HEK293 (cell line): ENCODE results near the gene KCND2.

Experiments used
- CTCF ChIA-PET: fragments of 350-600 bp; formaldehyde crosslinking; extraction: SDS; loops from one replicate; lab custom pipeline; 2021; ENCODE audit warnings: antibody characterized with exemption; lab: Yijun Ruan, JAX
- POLR2A ChIA-PET: fragments of 300-600 bp; formaldehyde crosslinking; extraction: SDS; loops from one replicate; lab custom pipeline; 2020; ENCODE audit warnings: antibody characterized with exemption, inconsistent platforms; lab: Yijun Ruan, JAX
- H3K27ac ChIP-seq: fragments of 200-500 bp; sonication (Bioruptor generic); 2 replicates; pipeline ENCODE4 v1.5.1; 2014; ENCODE audit warnings: low read depth, low read length, control low read depth, inconsistent platforms; ENCODE audit errors: extremely low read depth
- H3K36me3 ChIP-seq, 2 experiments: fragments of 200-500 bp in 1 of 2; sonication (Bioruptor generic) in 1 of 2; 1 replicate in 1 of 2; 2 replicates in 1 of 2; pipeline ENCODE4 v1.5.1; 2014 to 2017; ENCODE audit warnings: inconsistent platforms in 2 of 2, low read length in 2 of 2; ENCODE audit not compliant: control insufficient read depth in 2 of 2, insufficient read depth in 1 of 2
- H3K4me1 ChIP-seq: fragments of 200-500 bp; sonication (Bioruptor generic); 2 replicates; pipeline ENCODE4 v1.5.1; 2014; ENCODE audit warnings: mild to moderate bottlenecking, low read length, inconsistent platforms; ENCODE audit not compliant: control insufficient read depth, insufficient read depth
- H3K4me3 ChIP-seq: 2 replicates; pipeline ENCODE4 v1.5.1; 2011; ENCODE audit warnings: low read depth, mild to moderate bottlenecking, control low read depth, low read length, moderate library complexity
- H3K9me3 ChIP-seq: fragments of 200-500 bp; sonication (Bioruptor generic); 2 replicates; pipeline ENCODE4 v1.5.1; 2014; ENCODE audit warnings: low read depth, low read length, inconsistent platforms; ENCODE audit not compliant: control insufficient read depth, insufficient read depth
- EGR2 ChIP-seq: fragments of 450-650 bp; formaldehyde crosslinking; IDR thresholded peaks from 2 replicates; pipeline ENCODE4 v1.5.1; 2016; ENCODE audit warnings: low read depth, missing biosample characterization, missing genetic modification characterization
- GLI2 ChIP-seq: fragments of 450-650 bp; formaldehyde crosslinking; IDR thresholded peaks from 2 replicates; pipeline ENCODE4; 2017; ENCODE audit warnings: missing biosample characterization, missing genetic modification characterization, low read depth, borderline replicate concordance
- GLIS2 ChIP-seq: fragments of 450-650 bp; formaldehyde crosslinking; IDR thresholded peaks from 2 replicates; pipeline ENCODE4 v1.5.1; 2016; ENCODE audit warnings: missing biosample characterization, missing genetic modification characterization
- MZF1 ChIP-seq: fragments of 450-650 bp; formaldehyde crosslinking; IDR thresholded peaks from 2 replicates; pipeline ENCODE4 v1.5.1; 2017; ENCODE audit warnings: missing biosample characterization, missing genetic modification characterization, borderline replicate concordance
- PRDM4 ChIP-seq: fragments of 450-650 bp; formaldehyde crosslinking; IDR thresholded peaks from 2 replicates; pipeline ENCODE4 v1.5.1; 2017; ENCODE audit warnings: missing biosample characterization, missing genetic modification characterization
- TRIM28 ChIP-seq: IDR thresholded peaks from 2 replicates; pipeline ENCODE4 v1.6.1; 2011; ENCODE audit warnings: low read length, control low read depth, borderline replicate concordance
- YY1 ChIP-seq: fragments of 450-650 bp; formaldehyde crosslinking; IDR thresholded peaks from 2 replicates; pipeline ENCODE4 v1.5.1; 2018; ENCODE audit warnings: missing biosample characterization, missing genetic modification characterization
- ZBTB6 ChIP-seq: fragments of 450-650 bp; formaldehyde crosslinking; IDR thresholded peaks from 2 replicates; pipeline ENCODE4 v1.5.1; 2017; ENCODE audit warnings: missing biosample characterization, missing genetic modification characterization
- ZFP69B ChIP-seq: fragments of 450-650 bp; formaldehyde crosslinking; IDR thresholded peaks from 2 replicates; pipeline ENCODE4 v1.5.1; 2016; ENCODE audit warnings: missing biosample characterization, missing genetic modification characterization
- ZNF157 ChIP-seq: fragments of 450-650 bp; formaldehyde crosslinking; IDR thresholded peaks from 2 replicates; pipeline ENCODE4 v1.5.1; 2016; ENCODE audit warnings: missing biosample characterization, missing genetic modification characterization
- ZNF202 ChIP-seq: fragments of 450-650 bp; formaldehyde crosslinking; IDR thresholded peaks from 2 replicates; pipeline ENCODE4 v1.5.1; 2016; ENCODE audit warnings: missing biosample characterization, missing genetic modification characterization, borderline replicate concordance
- ZNF362 ChIP-seq: fragments of 450-650 bp; formaldehyde crosslinking; IDR thresholded peaks from 2 replicates; pipeline ENCODE4 v1.5.1; 2016; ENCODE audit warnings: missing biosample characterization, missing genetic modification characterization
- ZNF473 ChIP-seq: fragments of 450-650 bp; formaldehyde crosslinking; IDR thresholded peaks from 2 replicates; pipeline ENCODE4 v1.5.1; 2017; ENCODE audit warnings: missing biosample characterization, missing genetic modification characterization
- ZNF510 ChIP-seq: fragments of 450-650 bp; formaldehyde crosslinking; IDR thresholded peaks from 2 replicates; pipeline ENCODE4 v1.5.1; 2018; ENCODE audit warnings: mild to moderate bottlenecking, missing genetic modification characterization, missing biosample characterization; ENCODE audit not compliant: insufficient replicate concordance
- ZNF518A ChIP-seq: fragments of 450-650 bp; formaldehyde crosslinking; conservative IDR thresholded peaks from 2 replicates; pipeline ENCODE4 v1.5.1; 2016; ENCODE audit warnings: low read depth, missing biosample characterization, missing genetic modification characterization
- ZNF610 ChIP-seq: fragments of 450-650 bp; formaldehyde crosslinking; IDR thresholded peaks from 2 replicates; pipeline ENCODE4 v1.5.1; 2016; ENCODE audit warnings: missing biosample characterization, missing genetic modification characterization, borderline replicate concordance
- ZXDB ChIP-seq: fragments of 450-650 bp; formaldehyde crosslinking; IDR thresholded peaks from 2 replicates; pipeline ENCODE4 v1.5.1; 2016; ENCODE audit warnings: missing biosample characterization, missing genetic modification characterization
- TF ChIP-seq, protein P1 (sequence below): fragments of 450-650 bp; formaldehyde crosslinking; IDR thresholded peaks from 2 replicates; pipeline ENCODE4 v1.5.1; 2017; ENCODE audit warnings: missing biosample characterization, mild to moderate bottlenecking, missing genetic modification characterization, moderate library complexity

Gene KCND2

DNA sequence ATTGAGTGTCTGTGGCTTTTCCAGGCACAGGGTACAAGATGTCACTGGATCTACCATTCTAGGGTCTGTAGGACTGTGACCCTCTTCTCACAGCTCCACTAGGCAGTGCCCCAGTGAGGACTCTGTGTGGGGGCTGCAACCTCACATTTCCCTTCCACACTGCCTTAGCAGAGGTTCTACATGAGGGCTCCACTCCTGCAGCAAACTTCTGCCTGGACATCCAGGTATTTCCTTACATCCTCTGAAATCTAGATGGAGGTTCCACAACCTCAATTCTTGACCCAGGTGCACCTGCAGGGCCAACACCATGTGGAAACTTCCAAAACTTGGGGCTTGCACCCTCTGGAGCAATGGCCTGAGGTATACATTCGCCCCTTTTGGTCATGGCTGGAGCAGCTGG, 183.7 kb downstream of the KCND2 start:
- Histone ChIP-seq H3K4me1 (no peaks in the 10 kb centered on the region), H3K36me3 (no peaks in the 10 kb centered on the region), H3K4me3 (no peak overlapping the region), H3K9me3 (no peaks in the 10 kb centered on the region), H3K27ac (no peak overlapping the region)
- ChIA-PET POLR2A (no interaction called here), CTCF (no interaction called here)
- TF ChIP-seq ZNF473 (tag by site-specific recombination), result no peak
- no peak for TF ChIP-seq ZXDB
- no peak for TF ChIP-seq GLIS2 (tag by site-specific recombination)
- no peak for TF ChIP-seq MZF1 (tag by site-specific recombination)
- no peak for TF ChIP-seq YY1 (tag by site-specific recombination)
- no peak for TF ChIP-seq GLI2 (tag by site-specific recombination)
- no peak for TF ChIP-seq ZNF510
- TF ChIP-seq, protein P1, sequence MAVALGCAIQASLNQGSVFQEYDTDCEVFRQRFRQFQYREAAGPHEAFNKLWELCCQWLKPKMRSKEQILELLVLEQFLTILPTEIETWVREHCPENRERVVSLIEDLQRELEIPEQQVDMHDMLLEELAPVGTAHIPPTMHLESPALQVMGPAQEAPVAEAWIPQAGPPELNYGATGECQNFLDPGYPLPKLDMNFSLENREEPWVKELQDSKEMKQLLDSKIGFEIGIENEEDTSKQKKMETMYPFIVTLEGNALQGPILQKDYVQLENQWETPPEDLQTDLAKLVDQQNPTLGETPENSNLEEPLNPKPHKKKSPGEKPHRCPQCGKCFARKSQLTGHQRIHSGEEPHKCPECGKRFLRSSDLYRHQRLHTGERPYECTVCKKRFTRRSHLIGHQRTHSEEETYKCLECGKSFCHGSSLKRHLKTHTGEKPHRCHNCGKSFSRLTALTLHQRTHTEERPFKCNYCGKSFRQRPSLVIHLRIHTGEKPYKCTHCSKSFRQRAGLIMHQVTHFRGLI, result no peak
- TF ChIP-seq ZNF202 (tag by site-specific recombination), result no peak
- no peak for TF ChIP-seq ZNF518A (tag by site-specific recombination)
- no peak for TF ChIP-seq ZFP69B (tag by site-specific recombination)
- no peak for TF ChIP-seq PRDM4
- no peak for TF ChIP-seq ZNF157

DNA sequence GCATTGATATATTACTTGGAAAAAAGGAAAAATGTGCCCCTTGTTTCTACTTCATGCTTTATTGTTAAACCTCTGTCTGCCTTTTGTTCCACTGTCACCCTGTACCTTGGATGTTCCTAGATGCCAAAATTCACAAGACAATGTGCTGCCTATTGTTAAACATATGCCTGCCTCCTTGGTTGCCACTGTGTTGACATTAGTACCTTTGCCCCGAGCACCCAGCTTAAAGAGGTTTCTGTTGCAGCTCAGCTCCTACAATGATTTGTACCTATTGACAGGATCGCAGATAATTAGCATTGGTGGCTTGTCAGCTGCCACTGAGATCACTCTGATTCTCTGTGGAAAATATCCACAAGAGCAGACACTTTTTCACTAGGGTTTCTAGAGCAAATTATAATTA, 188.0 kb downstream of the KCND2 start:
- no peak for TF ChIP-seq ZNF362 (tag by site-specific recombination)
- TF ChIP-seq TRIM28, result no peak
- TF ChIP-seq ZBTB6, result no peak
- TF ChIP-seq ZNF610, result no peak
- no peak for TF ChIP-seq EGR2 (tag by site-specific recombination)
- H3K4me1 ChIP-seq, result no peaks in the 10 kb centered on the region
- ChIA-PET CTCF (no interaction called here), POLR2A (no interaction called here)
- H3K27ac ChIP-seq, result no peak overlapping the region
- H3K9me3 ChIP-seq, result no peaks in the 10 kb centered on the region
- no peak overlapping the region for H3K4me3 ChIP-seq
- no peaks in the 10 kb centered on the region for H3K36me3 ChIP-seq
